GM06990 (cell line): ENCODE data around the gene HSP90AB1.

Experiments
- DNase-seq: peaks from one replicate; pipeline ENCODE4 v3.0.0-alpha.2; 2011; ENCODE audit not compliant: insufficient read length; ENCODE audit errors: extremely low read depth
- H3K27me3 ChIP-seq: replicated peaks from 2 replicates; pipeline ENCODE4 v1.6.0; 2011; ENCODE audit warnings: low read length; ENCODE audit not compliant: control insufficient read depth, insufficient read depth
- H3K36me3 ChIP-seq: 2 replicates; pipeline ENCODE4 v1.5.1; 2011; ENCODE audit warnings: low read length; ENCODE audit not compliant: control insufficient read depth, insufficient read depth
- H3K4me3 ChIP-seq: replicated peaks from 2 replicates; pipeline ENCODE4 v1.5.1; 2011; ENCODE audit warnings: low read depth, mild to moderate bottlenecking, control low read depth, low read length
- CTCF ChIP-seq: IDR thresholded peaks from 2 replicates; pipeline ENCODE4 v1.5.1; 2011; ENCODE audit warnings: low read length, control low read depth, mild to moderate bottlenecking, inconsistent platforms; ENCODE audit not compliant: insufficient read depth, poor library complexity, severe bottlenecking

The HSP90AB1 gene

GRCh38 chr6:44271406-44271723, 24.5 kb downstream of the HSP90AB1 start:
- DNase-seq = no peak
- Histone ChIP-seq H3K4me3 (no peak overlapping the region), H3K27me3 (peaks cover 5% of the 10 kb centered on the region; the same call in 1 of the 2 replicates), H3K36me3 (no peaks in the 10 kb centered on the region)
- no peak for TF ChIP-seq CTCF

GRCh38 chr6:44271914-44272313, 25.0 kb downstream of the HSP90AB1 start:
- H3K4me3 ChIP-seq = no peak overlapping the region
- peaks cover 5% of the 10 kb centered on the region; the same call in 1 of the 2 replicates for H3K27me3 ChIP-seq
- no peak for DNase-seq
- no peak for TF ChIP-seq CTCF
- H3K36me3 ChIP-seq = no peaks in the 10 kb centered on the region

- peaks cover 5% of the 10 kb centered on the region; the same call in 1 of the 2 replicates for H3K27me3 ChIP-seq
- no peak for DNase-seq
- no peak for TF ChIP-seq CTCF
- H3K36me3 ChIP-seq = no peaks in the 10 kb centered on the region
- no peak overlapping the region for H3K4me3 ChIP-seq
Observed at GRCh38 chr6:44272529-44272928, 25.6 kb downstream of the HSP90AB1 start.

- TF ChIP-seq CTCF = no peak
- Histone ChIP-seq H3K27me3 (peaks cover 5% of the 10 kb centered on the region; the same call in 1 of the 2 replicates), H3K36me3 (no peaks in the 10 kb centered on the region), H3K4me3 (no peak overlapping the region)
- no peak for DNase-seq
Observed at GRCh38 chr6:44272999-44273566, 26.2 kb downstream of the HSP90AB1 start.

GRCh38 chr6:44273617-44274016, 26.7 kb downstream of the HSP90AB1 start:
- no peak for TF ChIP-seq CTCF
- H3K27me3 ChIP-seq = peaks cover 5% of the 10 kb centered on the region; the same call in 1 of the 2 replicates
- DNase-seq = no peak
- H3K36me3 ChIP-seq = no peaks in the 10 kb centered on the region
- H3K4me3 ChIP-seq = no peak overlapping the region

- no peaks in the 10 kb centered on the region for H3K36me3 ChIP-seq
- no peak for DNase-seq
- H3K27me3 ChIP-seq = peaks cover 5% of the 10 kb centered on the region; the same call in 1 of the 2 replicates
- no peak for TF ChIP-seq CTCF
- no peak overlapping the region for H3K4me3 ChIP-seq
Observed at GRCh38 chr6:44275271-44275748, 28.4 kb downstream of the HSP90AB1 start.
